Measurements from ENCODE around the gene PIP5KL1.

Gene PIP5KL1

DNA sequence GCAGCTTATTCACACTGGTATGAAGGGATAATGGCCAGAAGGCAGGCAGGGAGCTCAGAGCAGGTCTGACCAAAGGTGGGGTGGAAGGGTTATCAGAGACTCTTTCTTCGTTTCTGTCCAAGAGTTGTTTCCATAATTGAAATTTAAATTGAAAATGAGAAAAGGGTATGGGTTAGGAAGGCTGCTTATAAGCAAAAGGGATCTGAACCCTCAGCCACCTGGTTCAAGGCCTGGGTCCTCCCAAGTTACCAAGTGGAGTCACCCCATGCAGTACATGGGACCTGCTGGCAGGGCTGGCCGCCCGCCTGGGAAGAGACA, 32.4 kb upstream of the PIP5KL1 start:
- ChIA-PET CTCF (interaction anchor here (1.1 kb wide), 1 partner anchor 19 kb away, joined by 4 read pairs; no protein-coding TSS in a partner anchor), POLR2A (interaction anchor here (1.4 to 1.5 kb wide), 2 partner anchors 18 to 19 kb away, joined by 4 read pairs; partner anchors contain the start of gene EEIG1)
- DNase-seq (ENCODE audit: extremely low spot score): no peak
- TF ChIP-seq SUZ12 (IDR thresholded peaks at IDR 0.05) (no peak), SP1 (IDR thresholded peaks at IDR 0.05) (no peak), FOXA1 (IDR thresholded peaks at IDR 0.05) (no peak), ARNT (IDR thresholded peaks at IDR 0.05) (no peak), ELF4 (IDR thresholded peaks at IDR 0.05) (no peak), LEF1 (IDR thresholded peaks at IDR 0.05; ENCODE audit: borderline replicate concordance) (no peak), CTBP1 (IDR thresholded peaks at IDR 0.05; ENCODE audit: borderline replicate concordance) (no peak), HDGF (IDR thresholded peaks at IDR 0.05; ENCODE audit: borderline replicate concordance) (no peak), FOXK2 (IDR thresholded peaks at IDR 0.05) (no peak), BHLHE40 (IDR thresholded peaks at IDR 0.05; ENCODE audit: borderline replicate concordance) (no peak)
- TF ChIP-seq, protein P1, sequence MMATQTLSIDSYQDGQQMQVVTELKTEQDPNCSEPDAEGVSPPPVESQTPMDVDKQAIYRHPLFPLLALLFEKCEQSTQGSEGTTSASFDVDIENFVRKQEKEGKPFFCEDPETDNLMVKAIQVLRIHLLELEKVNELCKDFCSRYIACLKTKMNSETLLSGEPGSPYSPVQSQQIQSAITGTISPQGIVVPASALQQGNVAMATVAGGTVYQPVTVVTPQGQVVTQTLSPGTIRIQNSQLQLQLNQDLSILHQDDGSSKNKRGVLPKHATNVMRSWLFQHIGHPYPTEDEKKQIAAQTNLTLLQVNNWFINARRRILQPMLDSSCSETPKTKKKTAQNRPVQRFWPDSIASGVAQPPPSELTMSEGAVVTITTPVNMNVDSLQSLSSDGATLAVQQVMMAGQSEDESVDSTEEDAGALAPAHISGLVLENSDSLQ (IDR thresholded peaks at IDR 0.05): no peak

DNA sequence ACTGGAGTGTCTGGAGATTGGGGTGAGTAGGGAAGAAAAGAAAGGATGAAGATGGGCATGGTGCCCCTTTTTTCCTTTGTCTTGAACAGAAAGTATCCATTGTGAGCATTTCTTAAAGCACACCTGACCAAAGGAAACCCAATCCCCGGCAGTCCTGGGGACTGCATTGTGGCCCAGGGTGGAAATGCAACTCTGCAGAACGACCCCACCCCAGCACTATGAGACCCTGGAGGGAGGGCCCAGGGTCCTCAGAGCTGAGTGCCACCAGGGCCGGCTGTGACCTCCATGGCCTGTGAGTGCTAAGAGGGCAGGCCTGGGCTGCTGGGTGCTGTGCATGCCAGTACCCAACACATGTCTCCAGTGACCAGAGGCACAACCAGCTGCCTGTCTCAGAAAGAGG, 31.7 kb upstream of the PIP5KL1 start:
- no peak for DNase-seq (ENCODE audit: extremely low spot score)
- POLR2A ChIA-PET: interaction anchor here (1.4 kb wide), 1 partner anchor 18 kb away, joined by 4 read pairs; no protein-coding TSS in a partner anchor
- CTCF ChIA-PET: interaction anchor here (1.1 kb wide), 1 partner anchor 19 kb away, joined by 4 read pairs; no protein-coding TSS in a partner anchor
- TF ChIP-seq CTBP1 (IDR thresholded peaks at IDR 0.05; ENCODE audit: borderline replicate concordance) (no peak), TARDBP (IDR thresholded peaks at IDR 0.05) (no peak), SP1 (IDR thresholded peaks at IDR 0.05) (no peak), ZNF384 (IDR thresholded peaks at IDR 0.05) (no peak), FOXK2 (IDR thresholded peaks at IDR 0.05) (no peak), ELF4 (IDR thresholded peaks at IDR 0.05) (no peak), FOXA1 (IDR thresholded peaks at IDR 0.05) (no peak), BHLHE40 (IDR thresholded peaks at IDR 0.05; ENCODE audit: borderline replicate concordance) (no peak), ARNT (IDR thresholded peaks at IDR 0.05) (no peak), SUZ12 (IDR thresholded peaks at IDR 0.05) (no peak), L3MBTL2 (conservative IDR thresholded peaks at IDR 0.05) (no peak), NFRKB (IDR thresholded peaks at IDR 0.05) (no peak), HDGF (IDR thresholded peaks at IDR 0.05; ENCODE audit: borderline replicate concordance) (no peak), LEF1 (IDR thresholded peaks at IDR 0.05; ENCODE audit: borderline replicate concordance) (no peak), FOXM1 (IDR thresholded peaks at IDR 0.05; ENCODE audit: borderline replicate concordance) (no peak)
- TF ChIP-seq, protein P1 (IDR thresholded peaks at IDR 0.05): no peak

DNA sequence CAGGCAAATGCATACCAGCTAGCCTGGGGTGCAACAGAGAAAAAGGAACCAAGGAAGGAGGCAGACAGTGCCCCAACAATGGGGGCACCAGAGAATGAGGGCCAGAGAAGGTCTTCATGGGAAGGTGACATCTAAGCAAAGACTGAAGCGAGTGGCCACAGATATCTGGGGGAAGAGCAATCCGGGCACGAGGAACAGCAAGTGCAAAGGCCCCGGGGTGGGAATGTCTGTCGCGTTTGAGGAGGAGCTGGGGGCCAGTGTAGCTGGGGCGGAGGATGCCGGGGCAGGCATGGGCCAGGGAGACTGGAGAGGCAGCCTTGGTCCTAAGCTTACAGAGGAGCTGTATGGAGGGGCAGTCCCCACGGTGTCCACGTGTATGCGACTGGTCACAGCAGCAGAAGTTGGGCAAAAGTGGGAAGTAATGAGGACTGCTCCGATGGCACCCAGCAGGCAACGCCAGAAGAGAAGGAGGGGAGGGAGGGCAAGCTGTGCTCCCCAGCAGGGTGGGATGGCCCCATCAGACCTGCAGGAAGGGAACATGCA, 31.1 kb upstream of the PIP5KL1 start:
- POLR2A ChIA-PET: no interaction called here
- CTCF ChIA-PET: interaction anchor here (2.7 kb wide), 1 partner anchor 19 kb away, joined by 10 read pairs; no protein-coding TSS in a partner anchor
- DNase-seq (ENCODE audit: extremely low spot score): no peak
- TF ChIP-seq ELF4 (IDR thresholded peaks at IDR 0.05) (no peak), FOXK2 (IDR thresholded peaks at IDR 0.05) (no peak), FOXA1 (IDR thresholded peaks at IDR 0.05) (no peak), TARDBP (IDR thresholded peaks at IDR 0.05) (no peak), LEF1 (IDR thresholded peaks at IDR 0.05; ENCODE audit: borderline replicate concordance) (no peak)

DNA sequence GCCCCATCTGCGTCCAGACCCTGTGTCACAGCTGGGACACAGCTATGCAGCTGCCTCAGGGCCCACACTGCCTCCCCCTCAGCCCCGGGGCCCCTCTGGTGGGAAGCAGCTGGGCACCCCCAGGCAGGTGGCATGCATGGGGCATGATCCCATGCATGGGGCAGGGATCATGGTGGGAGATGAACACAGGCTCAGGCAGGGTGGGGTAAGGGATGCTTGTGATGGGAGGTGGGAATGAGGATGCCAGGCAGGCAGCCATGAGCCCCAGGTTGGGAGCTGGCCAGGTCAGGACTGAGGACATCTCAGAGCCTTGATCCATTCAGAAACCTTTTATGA, 30.5 kb upstream of the PIP5KL1 start:
- POLR2A ChIA-PET: no interaction called here
- no peak for DNase-seq (ENCODE audit: extremely low spot score)
- CTCF ChIA-PET: interaction anchor here (2.7 kb wide), 1 partner anchor 18 kb away, joined by 10 read pairs; no protein-coding TSS in a partner anchor

DNA sequence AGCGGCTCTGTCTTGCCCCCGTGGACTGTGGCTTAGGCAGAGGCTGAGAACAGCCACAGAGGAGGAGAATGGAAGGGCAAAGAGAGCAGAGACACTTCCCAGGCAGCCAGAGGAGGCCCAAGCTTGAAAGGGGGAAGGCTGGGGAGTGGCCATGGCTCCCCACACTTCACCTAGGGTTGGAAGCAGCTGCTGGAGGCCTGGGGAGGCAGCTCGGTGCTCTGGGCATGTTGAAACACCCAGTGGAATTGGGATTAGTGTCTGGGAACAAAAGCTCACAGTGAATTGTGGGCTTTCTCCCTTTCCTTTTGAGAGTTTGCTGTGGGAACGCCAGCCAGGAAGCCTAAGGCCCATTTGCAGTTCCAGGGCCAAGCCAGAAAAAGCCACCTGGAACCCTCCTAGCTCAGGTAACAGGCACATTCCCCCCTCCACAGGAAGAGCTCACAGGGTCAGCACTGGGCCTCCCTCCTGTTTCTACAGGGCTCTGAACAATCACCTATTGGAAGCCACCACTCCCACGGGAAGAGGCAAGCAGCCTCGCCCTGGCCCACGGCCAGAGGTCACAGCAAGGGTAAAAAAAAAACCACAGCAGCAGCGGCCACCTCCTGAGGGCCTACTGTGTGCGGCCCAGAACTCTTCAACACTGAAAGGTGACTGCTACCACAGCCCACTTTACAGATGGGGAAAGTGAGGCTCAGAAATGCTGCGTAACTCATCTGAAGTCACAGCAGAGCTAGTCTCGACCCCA, 30.0 kb upstream of the PIP5KL1 start:
- ChIA-PET POLR2A (no interaction called here), CTCF (interaction anchor here (0.5 to 2.7 kb wide), 2 partner anchors 17 to 174 kb away, joined by 3 to 10 read pairs; no protein-coding TSS in a partner anchor)
- no peak for DNase-seq (ENCODE audit: extremely low spot score)
- TF ChIP-seq SUZ12 (IDR thresholded peaks at IDR 0.05) (no peak), FOXK2 (IDR thresholded peaks at IDR 0.05) (no peak), ARNT (IDR thresholded peaks at IDR 0.05) (no peak), CTBP1 (IDR thresholded peaks at IDR 0.05; ENCODE audit: borderline replicate concordance) (no peak), BHLHE40 (IDR thresholded peaks at IDR 0.05; ENCODE audit: borderline replicate concordance) (no peak), FOXA1 (IDR thresholded peaks at IDR 0.05) (no peak), ZNF384 (IDR thresholded peaks at IDR 0.05) (no peak), LEF1 (IDR thresholded peaks at IDR 0.05; ENCODE audit: borderline replicate concordance) (no peak), SP1 (IDR thresholded peaks at IDR 0.05) (no peak), ELF4 (IDR thresholded peaks at IDR 0.05) (no peak), FOXM1 (IDR thresholded peaks at IDR 0.05; ENCODE audit: borderline replicate concordance) (no peak), TARDBP (IDR thresholded peaks at IDR 0.05) (no peak)
- TF ChIP-seq, protein P1 (IDR thresholded peaks at IDR 0.05): no peak

More for the DNA sequence above, 30.5 kb upstream of the PIP5KL1 start:
- TF ChIP-seq L3MBTL2 (conservative IDR thresholded peaks at IDR 0.05) (no peak), FOXM1 (IDR thresholded peaks at IDR 0.05; ENCODE audit: borderline replicate concordance) (no peak)

DNA sequence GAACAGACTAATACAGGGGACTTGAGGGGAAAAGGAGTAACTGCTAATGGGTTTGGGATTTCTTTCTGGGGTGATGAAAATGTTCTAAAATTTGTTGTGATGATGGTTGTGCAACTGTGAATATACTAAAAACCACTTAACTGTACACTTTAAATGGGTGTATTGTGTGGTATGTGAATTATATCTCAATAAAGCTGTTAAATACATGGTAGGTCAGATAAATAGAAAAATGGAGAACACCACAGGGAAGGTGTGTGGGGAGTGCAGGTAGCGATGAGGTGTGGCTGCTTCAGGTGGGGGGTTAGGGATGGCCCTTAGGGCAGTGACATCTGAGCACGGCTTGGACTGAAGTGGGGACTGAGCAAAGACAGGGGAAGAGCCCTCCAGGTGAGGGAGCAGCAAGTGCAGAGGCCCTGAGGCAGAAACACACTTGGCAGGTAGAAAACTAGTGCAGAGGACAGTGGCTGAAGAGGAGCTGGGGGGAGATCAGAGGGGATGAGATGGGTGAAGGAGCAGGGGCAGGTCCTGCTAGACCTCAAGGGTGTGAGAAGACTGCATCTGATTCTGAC, 29.3 kb upstream of the PIP5KL1 start:
- POLR2A ChIA-PET: no interaction called here
- no peak for TF ChIP-seq FOXK2 (IDR thresholded peaks at IDR 0.05)
- TF ChIP-seq SP1 (IDR thresholded peaks at IDR 0.05): no peak
- no peak for TF ChIP-seq ARNT (IDR thresholded peaks at IDR 0.05)
- no peak for TF ChIP-seq FOXM1 (IDR thresholded peaks at IDR 0.05; ENCODE audit: borderline replicate concordance)
- no peak for TF ChIP-seq TARDBP (IDR thresholded peaks at IDR 0.05)
- no peak for TF ChIP-seq FOXA1 (IDR thresholded peaks at IDR 0.05)
- TF ChIP-seq, protein P1 (IDR thresholded peaks at IDR 0.05): no peak
- no peak for TF ChIP-seq L3MBTL2 (conservative IDR thresholded peaks at IDR 0.05)
- no peak for TF ChIP-seq LEF1 (IDR thresholded peaks at IDR 0.05; ENCODE audit: borderline replicate concordance)
- TF ChIP-seq CTBP1 (IDR thresholded peaks at IDR 0.05; ENCODE audit: borderline replicate concordance): no peak
- TF ChIP-seq NFRKB (IDR thresholded peaks at IDR 0.05): no peak
- no peak for TF ChIP-seq BHLHE40 (IDR thresholded peaks at IDR 0.05; ENCODE audit: borderline replicate concordance)
- TF ChIP-seq SUZ12 (IDR thresholded peaks at IDR 0.05): no peak
- no peak for TF ChIP-seq ZNF384 (IDR thresholded peaks at IDR 0.05)
- no peak for TF ChIP-seq HDGF (IDR thresholded peaks at IDR 0.05; ENCODE audit: borderline replicate concordance)
- no peak for TF ChIP-seq ELF4 (IDR thresholded peaks at IDR 0.05)
- CTCF ChIA-PET: interaction anchor here (2.7 kb wide), 1 partner anchor 17 kb away, joined by 10 read pairs; no protein-coding TSS in a partner anchor
- DNase-seq (ENCODE audit: extremely low spot score): no peak
